Measurements from ENCODE around the gene OR56B4. TPM values are rescaled to one million over a fixed set of nuclear protein-coding genes. Genes with fewer than 3 reads are reported as not detected.

OR56B4 gene, protein sequence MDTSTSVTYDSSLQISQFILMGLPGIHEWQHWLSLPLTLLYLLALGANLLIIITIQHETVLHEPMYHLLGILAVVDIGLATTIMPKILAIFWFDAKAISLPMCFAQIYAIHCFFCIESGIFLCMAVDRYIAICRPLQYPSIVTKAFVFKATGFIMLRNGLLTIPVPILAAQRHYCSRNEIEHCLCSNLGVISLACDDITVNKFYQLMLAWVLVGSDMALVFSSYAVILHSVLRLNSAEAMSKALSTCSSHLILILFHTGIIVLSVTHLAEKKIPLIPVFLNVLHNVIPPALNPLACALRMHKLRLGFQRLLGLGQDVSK
- total RNA-seq (2022; extraction: Qiagen RNA extraction; ENCODE audit: low read depth) = not detected in 5 replicates

DNA sequence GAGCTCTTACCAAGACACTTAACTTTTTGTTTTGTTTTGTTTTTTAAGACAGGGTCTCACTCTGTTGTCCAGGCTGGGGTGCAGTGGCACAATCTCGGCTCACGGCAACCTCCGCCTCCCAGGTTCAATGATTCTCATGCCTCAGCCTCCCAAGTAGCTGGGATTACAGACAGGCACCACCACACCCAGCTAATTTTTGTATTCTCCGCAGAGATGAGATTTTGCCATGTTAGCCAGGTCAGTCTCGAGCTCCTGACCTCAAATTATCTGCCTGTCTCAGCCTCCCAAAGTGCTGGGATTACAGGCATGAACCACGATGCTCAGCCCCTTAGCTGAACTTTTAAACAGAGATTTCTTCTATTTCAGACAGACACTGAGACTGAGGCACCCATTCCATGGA, at the start of gene OR56B4:
TSS of gene OR56B4 (plus strand) at position 301 of the 400 bp plus-strand sequence. CDS start at position 396, 95 bp downstream.

Other genes with a start within 250 kb of the OR56B4 start
- gene OR52E8, start 250.0 kb upstream of the OR56B4 start, total RNA-seq (2022; extraction: Qiagen RNA extraction; ENCODE audit: low read depth) = not detected in 5 replicates
- not detected in 5 replicates for gene OR52E4, start 227.1 kb upstream of the OR56B4 start, total RNA-seq (2022; extraction: Qiagen RNA extraction; ENCODE audit: low read depth)
- gene OR52E5, start 214.5 kb upstream of the OR56B4 start, total RNA-seq (2022; extraction: Qiagen RNA extraction; ENCODE audit: low read depth) = not detected in 5 replicates
- gene OR56A3, start 165.4 kb upstream of the OR56B4 start, total RNA-seq (2022; extraction: Qiagen RNA extraction; ENCODE audit: low read depth) = not detected in 5 replicates
- not detected in 5 replicates for gene OR56A5, start 139.2 kb upstream of the OR56B4 start, total RNA-seq (2022; extraction: Qiagen RNA extraction; ENCODE audit: low read depth)
- not detected in 5 replicates for gene OR52L1, start 120.7 kb upstream of the OR56B4 start, total RNA-seq (2022; extraction: Qiagen RNA extraction; ENCODE audit: low read depth)
- not detected in 5 replicates for gene OR56A4, start 100.7 kb upstream of the OR56B4 start, total RNA-seq (2022; extraction: Qiagen RNA extraction; ENCODE audit: low read depth)
- gene OR56A1, start 76.9 kb upstream of the OR56B4 start, total RNA-seq (2022; extraction: Qiagen RNA extraction; ENCODE audit: low read depth) = not detected in 5 replicates
- not detected in 5 replicates for gene OR52B2, start 62.6 kb downstream of the OR56B4 start, total RNA-seq (2022; extraction: Qiagen RNA extraction; ENCODE audit: low read depth)
- gene OR52W1, start 91.5 kb downstream of the OR56B4 start, total RNA-seq (2022; extraction: Qiagen RNA extraction; ENCODE audit: low read depth) = not detected in 5 replicates
- gene C11orf42, start 97.9 kb downstream of the OR56B4 start, total RNA-seq (2022; extraction: Qiagen RNA extraction; ENCODE audit: low read depth) = not detected in 5 replicates
- gene FHIP1B, start 127.0 kb downstream of the OR56B4 start, total RNA-seq (2022; extraction: Qiagen RNA extraction; ENCODE audit: low read depth) = 13.4 to 17.9 TPM (median 17.2 TPM) in 5 replicates
- 0.07 to 0.10 TPM (median 0.08 TPM) in 3 of 5 replicates, not detected in the others for gene CNGA4, start 131.4 kb downstream of the OR56B4 start, total RNA-seq (2022; extraction: Qiagen RNA extraction; ENCODE audit: low read depth)
- gene CCKBR, start 152.2 kb downstream of the OR56B4 start, total RNA-seq (2022; extraction: Qiagen RNA extraction; ENCODE audit: low read depth) = not detected in 5 replicates
- 24.7 to 34.0 TPM (median 26.6 TPM) in 5 replicates for gene CAVIN3, start 212.8 kb downstream of the OR56B4 start, total RNA-seq (2022; extraction: Qiagen RNA extraction; ENCODE audit: low read depth)